Gastrocnemius medialis (tissue), 4 donors: ENCODE data around the gene SPEG. TPM values are rescaled to one million over a fixed set of nuclear protein-coding genes. Genes with fewer than 3 reads are reported as not detected.

Experiments
- ATAC-seq, 2 donors: fragments of 150-250 bp; one replicate each; pipeline ENCODE4 v1.9.1; 2016
- DNase-seq, 2 donors: peaks; one replicate each; pipeline ENCODE4 v3.0.0-alpha.2; 2019
- H3K27ac ChIP-seq, 4 donors: fragments of 200-600 bp; sonication (generic); 1 replicate in 1 of 4; 2 replicates in 3 of 4; pipeline ENCODE4 v1.5.1; 2016 to 2018; ENCODE audit warnings: mild to moderate bottlenecking in 2 of 4, moderate library complexity in 1 of 4
- H3K27me3 ChIP-seq, 3 donors: fragments of 200-600 bp; sonication (generic) in 2 of 3; 1 replicate in 1 of 3; 2 replicates in 2 of 3; pipeline versions ENCODE4 v1.5.1 to v1.6.0; 2016 to 2019; ENCODE audit warnings: mild to moderate bottlenecking in 1 of 3, moderate library complexity in 1 of 3
- H3K36me3 ChIP-seq, 2 donors: fragments of 200-600 bp; sonication (generic) in 1 of 2; one replicate each; pipeline ENCODE4 v1.5.1; 2017 to 2018
- H3K4me1 ChIP-seq, 2 donors: fragments of 200-600 bp; sonication (generic) in 1 of 2; one replicate each; pipeline ENCODE4 v1.5.1; 2016 to 2017; ENCODE audit warnings: mild to moderate bottlenecking in 2 of 2
- H3K4me3 ChIP-seq, 4 donors: fragments of 200-600 bp; sonication (generic) in 3 of 4; 1 replicate in 1 of 4; 2 replicates in 3 of 4; pipeline ENCODE4 v1.5.1; 2016 to 2019; ENCODE audit warnings: mild to moderate bottlenecking in 2 of 4
- H3K9me3 ChIP-seq, 3 donors: fragments of 200-600 bp; sonication (generic) in 2 of 3; 1 replicate in 1 of 3; 2 replicates in 2 of 3; pipeline ENCODE4 v1.5.1; 2016 to 2019
- CTCF ChIP-seq, 5 experiments: fragments of 450-650 bp in 3 of 5; fragments of 200-600 bp in 2 of 5; sonication (generic) in 2 of 5; IDR thresholded peaks in 4 of 5; conservative IDR thresholded peaks in 1 of 5; 1 replicate in 4 of 5; 2 replicates in 1 of 5; pipeline ENCODE4 v1.5.1; 2016 to 2019; ENCODE audit warnings: antibody characterized with exemption in 5 of 5, mild to moderate bottlenecking in 3 of 5, moderate library complexity in 3 of 5
- POLR2A ChIP-seq, 2 donors: fragments of 450-650 bp; IDR thresholded peaks; one replicate each; pipeline ENCODE4 v1.6.1; 2017; ENCODE audit warnings: antibody characterized with exemption in 2 of 2, mild to moderate bottlenecking in 2 of 2, moderate library complexity in 2 of 2
- in situ Hi-C, 4 donors: fragments of 200-750 bp; cut with MboI; loops; one replicate each; pipeline versions ENCODE4 v1.15.0 to v1.8.0; 2017; ENCODE audit warnings: low sequenced_read_pairs in 4 of 4
- intact Hi-C: fragments of 100-400 bp; cut with DNase I; formaldehyde crosslinking; loops from one replicate; pipeline ENCODE4 v1.15.1; 2023; ENCODE audit warnings: low total_unique reads
- total RNA-seq, 4 donors: library from RNA; depleted of rRNA; stranded (reverse); fragments of >200 nt; gene quantifications; one replicate each; pipeline versions ENCODE4 v1.1.0 to v1.2.3, GENCODE V29; 2016

SPEG gene
- total RNA-seq, 4 donors from 2014 or later = 104 to 387 (median 222) TPM

DNA sequence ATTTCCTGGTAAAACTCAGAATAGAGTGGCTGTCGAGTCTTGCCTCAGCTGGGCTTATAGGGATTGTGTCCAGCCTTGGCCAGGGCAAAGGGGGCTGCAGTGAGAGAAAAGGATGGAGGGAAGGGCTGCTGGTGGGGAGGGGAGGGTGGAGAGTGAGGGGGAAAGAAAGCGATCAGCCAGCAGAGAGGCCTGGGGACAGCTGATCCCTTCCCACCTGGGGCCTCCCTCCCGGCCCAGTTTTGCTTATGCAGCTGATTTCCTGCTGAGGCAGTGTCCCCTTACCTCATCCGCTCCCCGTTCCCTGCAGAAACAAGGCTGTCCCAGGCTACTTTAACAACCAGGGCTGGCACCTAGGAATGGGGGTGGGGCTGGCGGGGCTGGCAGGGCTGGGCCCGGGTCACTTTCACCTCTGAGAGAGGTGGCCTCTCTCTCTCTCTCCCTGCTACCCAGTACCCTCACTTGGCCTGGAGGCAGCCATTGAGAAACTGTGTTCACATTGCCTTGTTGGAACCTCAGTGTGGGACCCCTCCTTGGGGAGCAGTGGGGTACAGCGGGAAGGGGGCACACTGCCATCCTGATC, 51.8 kb downstream of the SPEG start:
- TF ChIP-seq CTCF (IDR thresholded peaks at IDR 0.05 in 4 of 5, conservative IDR thresholded peaks at IDR 0.05 in 1 of 5) (no peak), POLR2A (IDR thresholded peaks at IDR 0.05) (no peak)
- peak in 1 of 2 donors; percentile 58 for ATAC-seq
- no peaks in the 10 kb centered on the region for H3K9me3 ChIP-seq
- peak in 1 of 2 donors; percentile 79 for DNase-seq
- H3K27me3 ChIP-seq = no peaks in the 10 kb centered on the region
- peak overlapping the region in 3 of 4 donors; percentile 38 to 78 (median 39) for H3K27ac ChIP-seq
- peaks cover 0 to 48% of the 10 kb centered on the region in 2 donors for H3K36me3 ChIP-seq
- in situ Hi-C loops = no loop called here
- intact Hi-C loops = no loop called here
- no peak overlapping the region for H3K4me3 ChIP-seq
- peaks cover 3 to 21% of the 10 kb centered on the region in 2 donors for H3K4me1 ChIP-seq

DNA sequence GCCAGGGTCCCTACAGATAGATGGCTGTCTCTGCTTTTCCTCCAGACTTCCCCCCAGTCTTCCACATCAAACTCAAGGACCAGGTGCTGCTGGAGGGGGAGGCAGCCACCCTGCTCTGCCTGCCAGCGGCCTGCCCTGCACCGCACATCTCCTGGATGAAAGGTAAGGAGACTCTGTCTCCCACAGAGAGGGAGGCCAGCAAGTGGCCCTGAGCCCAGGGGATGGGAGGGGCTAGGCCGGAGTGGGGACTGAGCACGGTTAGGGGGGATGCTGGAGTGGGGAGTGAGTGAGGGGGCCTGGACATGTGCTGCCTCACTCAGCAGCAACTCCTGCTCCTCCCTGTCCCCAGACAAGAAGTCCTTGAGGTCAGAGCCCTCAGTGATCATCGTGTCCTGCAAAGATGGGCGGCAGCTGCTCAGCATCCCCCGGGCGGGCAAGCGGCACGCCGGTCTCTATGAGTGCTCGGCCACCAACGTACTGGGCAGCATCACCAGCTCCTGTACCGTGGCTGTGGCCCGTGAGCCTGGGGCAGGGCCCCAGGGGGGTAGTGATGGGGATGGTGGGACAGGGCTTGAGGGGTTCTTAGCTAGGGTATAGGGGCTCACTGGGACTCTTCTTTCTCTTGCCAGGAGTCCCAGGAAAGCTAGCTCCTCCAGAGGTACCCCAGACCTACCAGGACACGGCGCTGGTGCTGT, 53.7 kb downstream of the SPEG start:
- Histone ChIP-seq H3K36me3 (peaks cover 0 to 46% of the 10 kb centered on the region in 2 donors), H3K9me3 (no peaks in the 10 kb centered on the region), H3K4me1 (peaks cover 3 to 21% of the 10 kb centered on the region in 2 donors), H3K27me3 (no peaks in the 10 kb centered on the region), H3K27ac (peak overlapping the region in 1 of 4 donors; percentile 78), H3K4me3 (no peak overlapping the region)
- no peak for ATAC-seq
- DNase-seq = no peak
- in situ Hi-C loops = no loop called here
- no peak for TF ChIP-seq POLR2A (IDR thresholded peaks at IDR 0.05)
- TF ChIP-seq CTCF (IDR thresholded peaks at IDR 0.05 in 4 of 5, conservative IDR thresholded peaks at IDR 0.05 in 1 of 5) = no peak
- intact Hi-C loops = no loop called here

- peaks cover 3 to 19% of the 10 kb centered on the region in 2 donors for H3K4me1 ChIP-seq
- no peak for TF ChIP-seq CTCF (IDR thresholded peaks at IDR 0.05 in 4 of 5, conservative IDR thresholded peaks at IDR 0.05 in 1 of 5)
- TF ChIP-seq POLR2A (IDR thresholded peaks at IDR 0.05) = no peak
- DNase-seq (no peak), ATAC-seq (no peak)
- H3K36me3 ChIP-seq = peaks cover 0 to 46% of the 10 kb centered on the region in 2 donors
- intact Hi-C loops = no loop called here
- H3K27me3 ChIP-seq = no peaks in the 10 kb centered on the region
- H3K27ac ChIP-seq = peak overlapping the region in 3 of 4 donors; percentile 33 to 78 (median 51)
- in situ Hi-C loops = no loop called here
- H3K9me3 ChIP-seq = no peaks in the 10 kb centered on the region
- H3K4me3 ChIP-seq = no peak overlapping the region
These were observed 54.2 kb downstream of the SPEG start for GRCh38 chr2:219488844-219489194.

GRCh38 chr2:219489315-219489714, 54.7 kb downstream of the SPEG start:
- TF ChIP-seq POLR2A (IDR thresholded peaks at IDR 0.05) (no peak), CTCF (IDR thresholded peaks at IDR 0.05 in 4 of 5, conservative IDR thresholded peaks at IDR 0.05 in 1 of 5) (no peak)
- Histone ChIP-seq H3K9me3 (no peaks in the 10 kb centered on the region), H3K4me1 (peaks cover 0 to 14% of the 10 kb centered on the region in 2 donors), H3K36me3 (peaks cover 0 to 42% of the 10 kb centered on the region in 2 donors), H3K27me3 (no peaks in the 10 kb centered on the region), H3K27ac (peak overlapping the region in 3 of 4 donors; percentile 33 to 78 (median 51)), H3K4me3 (no peak overlapping the region)
- in situ Hi-C loops = no loop called here
- intact Hi-C loops = no loop called here
- DNase-seq = no peak
- ATAC-seq = no peak
